SK-N-SH treated with all-trans-retinoic acid at 6 μM for 48 hours (cell line): ENCODE results near the gene ANO8.

ENCODE experiments used
- ATAC-seq: fragments of 200-7000 bp; cut with Tn5 transposase; 3 replicates; pipeline ENCODE4 v1.9.1; 2020; ENCODE audit warnings: mild to moderate bottlenecking, moderate library complexity
- ARNTL ChIP-seq: fragments of 450-650 bp; formaldehyde crosslinking; IDR thresholded peaks from 2 replicates; pipeline ENCODE4 v1.5.0; 2020; ENCODE audit warnings: low read depth, mild to moderate bottlenecking, moderate library complexity, borderline replicate concordance
- BACH2 ChIP-seq: fragments of 250-450 bp; sonication (Bioruptor Pico); IDR thresholded peaks from 2 replicates; pipeline ENCODE4 v1.9.0; 2021; ENCODE audit warnings: mild to moderate bottlenecking, borderline replicate concordance
- CSDC2 ChIP-seq: fragments of 250-450 bp; sonication (Bioruptor Pico); IDR thresholded peaks from 2 replicates; pipeline ENCODE4 v1.5.0; 2020; ENCODE audit warnings: mild to moderate bottlenecking, moderate library complexity
- CSRNP3 ChIP-seq: fragments of 250-450 bp; sonication (Bioruptor Pico); IDR thresholded peaks from 2 replicates; pipeline ENCODE4 v1.5.1; 2021; ENCODE audit warnings: mild to moderate bottlenecking, moderate library complexity
- ESRRG ChIP-seq: fragments of 250-450 bp; sonication (Bioruptor Pico); IDR thresholded peaks from 2 replicates; pipeline ENCODE4 v1.6.1; 2021; ENCODE audit warnings: mild to moderate bottlenecking
- GLIS3 ChIP-seq: fragments of 250-450 bp; sonication (Bioruptor Pico); IDR thresholded peaks from 2 replicates; pipeline ENCODE4 v1.5.0; 2020; ENCODE audit warnings: mild to moderate bottlenecking, moderate library complexity
- ISL1 ChIP-seq: fragments of 250-450 bp; sonication (Bioruptor Pico); IDR thresholded peaks from 2 replicates; pipeline ENCODE4 v2.1.2; 2022; ENCODE audit warnings: mild to moderate bottlenecking, moderate library complexity
- OSR1 ChIP-seq: fragments of 250-450 bp; sonication (Bioruptor Pico); IDR thresholded peaks from 2 replicates; pipeline ENCODE4 v1.8.0; 2022; ENCODE audit warnings: moderate library complexity, mild to moderate bottlenecking, inconsistent platforms
- PATZ1 ChIP-seq: fragments of 250-450 bp; sonication (Bioruptor Pico); IDR thresholded peaks from 2 replicates; pipeline ENCODE4 v1.8.0; 2020; ENCODE audit warnings: mild to moderate bottlenecking, moderate library complexity, borderline replicate concordance
- POU6F1 ChIP-seq: fragments of 250-450 bp; sonication (Bioruptor Pico); IDR thresholded peaks from 2 replicates; pipeline ENCODE4 v1.8.0; 2021; ENCODE audit warnings: low read depth, mild to moderate bottlenecking, moderate library complexity, borderline replicate concordance
- RARB ChIP-seq: fragments of 250-450 bp; sonication (Bioruptor Pico); IDR thresholded peaks from 2 replicates; pipeline ENCODE4 v1.8.0; 2021; ENCODE audit warnings: mild to moderate bottlenecking, moderate library complexity
- SNAI2 ChIP-seq: fragments of 250-450 bp; sonication (Bioruptor Pico); IDR thresholded peaks from 2 replicates; pipeline ENCODE4 v1.5.0; 2020; ENCODE audit warnings: mild to moderate bottlenecking, moderate library complexity
- TCF4 ChIP-seq: fragments of 250-450 bp; sonication (Bioruptor Pico); IDR thresholded peaks from 2 replicates; pipeline ENCODE4 v1.8.0; 2021; ENCODE audit warnings: mild to moderate bottlenecking, moderate library complexity, borderline replicate concordance
- TOX ChIP-seq: fragments of 250-450 bp; sonication (Bioruptor Pico); IDR thresholded peaks from 2 replicates; pipeline ENCODE4 v1.8.0; 2021; ENCODE audit warnings: mild to moderate bottlenecking, moderate library complexity, borderline replicate concordance
- ZC3H10 ChIP-seq: fragments of 250-450 bp; sonication (Bioruptor Pico); IDR thresholded peaks from 2 replicates; pipeline ENCODE4 v1.5.1; 2021; ENCODE audit warnings: mild to moderate bottlenecking, moderate library complexity
- ZFP3 ChIP-seq: fragments of 250-450 bp; sonication (Bioruptor Pico); IDR thresholded peaks from 2 replicates; pipeline ENCODE4 v1.5.0; 2020; ENCODE audit warnings: mild to moderate bottlenecking, moderate library complexity
- ZFP30 ChIP-seq: fragments of 450-650 bp; formaldehyde crosslinking; IDR thresholded peaks from 2 replicates; pipeline ENCODE4 v1.5.0; 2022; ENCODE audit warnings: mild to moderate bottlenecking, moderate library complexity
- ZNF70 ChIP-seq: fragments of 450-650 bp; formaldehyde crosslinking; IDR thresholded peaks from 2 replicates; pipeline ENCODE4 v1.5.0; 2020; ENCODE audit warnings: mild to moderate bottlenecking, moderate library complexity
- TF ChIP-seq, protein P1 (sequence below): fragments of 250-450 bp; sonication (Bioruptor Pico); IDR thresholded peaks from 2 replicates; pipeline ENCODE4 v1.5.1; 2020; ENCODE audit warnings: low read depth, mild to moderate bottlenecking, moderate library complexity

ANO8 gene

DNA sequence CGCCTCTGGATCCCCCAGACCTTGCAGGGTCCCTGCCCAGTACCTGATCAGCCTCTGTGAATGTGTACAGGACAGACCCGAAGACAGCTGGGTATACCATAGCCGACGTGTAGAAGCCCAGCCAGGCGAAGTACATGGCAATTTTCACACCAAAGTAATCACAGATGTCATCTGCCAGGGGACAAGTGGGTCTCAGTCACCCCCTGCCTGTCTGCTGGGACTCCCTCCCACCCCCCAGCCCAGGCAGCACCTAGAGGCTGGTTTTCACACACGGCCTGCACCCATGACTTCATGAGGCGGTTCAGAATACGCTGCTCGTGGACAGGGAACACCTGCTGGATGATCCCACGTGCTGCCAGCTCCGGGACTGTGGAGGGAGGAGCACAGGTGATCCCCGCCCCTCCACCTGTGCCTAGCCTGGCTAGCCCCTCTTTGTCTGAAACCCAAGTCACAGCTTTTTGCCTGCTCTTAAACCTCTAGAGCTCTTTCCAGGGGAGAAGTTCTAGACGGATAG is 3.6 kb downstream of the ANO8 start:
- TF ChIP-seq ESRRG (CRISPR knock-in tag) (no peak), TOX (CRISPR knock-in tag) (no peak), GLIS3 (CRISPR knock-in tag) (no peak), SNAI2 (no peak), CSRNP3 (CRISPR knock-in tag) (no peak), ZFP30 (CRISPR knock-in tag) (no peak), ZC3H10 (CRISPR knock-in tag) (no peak), OSR1 (no peak), PATZ1 (no peak)
- TF ChIP-seq, protein P1, sequence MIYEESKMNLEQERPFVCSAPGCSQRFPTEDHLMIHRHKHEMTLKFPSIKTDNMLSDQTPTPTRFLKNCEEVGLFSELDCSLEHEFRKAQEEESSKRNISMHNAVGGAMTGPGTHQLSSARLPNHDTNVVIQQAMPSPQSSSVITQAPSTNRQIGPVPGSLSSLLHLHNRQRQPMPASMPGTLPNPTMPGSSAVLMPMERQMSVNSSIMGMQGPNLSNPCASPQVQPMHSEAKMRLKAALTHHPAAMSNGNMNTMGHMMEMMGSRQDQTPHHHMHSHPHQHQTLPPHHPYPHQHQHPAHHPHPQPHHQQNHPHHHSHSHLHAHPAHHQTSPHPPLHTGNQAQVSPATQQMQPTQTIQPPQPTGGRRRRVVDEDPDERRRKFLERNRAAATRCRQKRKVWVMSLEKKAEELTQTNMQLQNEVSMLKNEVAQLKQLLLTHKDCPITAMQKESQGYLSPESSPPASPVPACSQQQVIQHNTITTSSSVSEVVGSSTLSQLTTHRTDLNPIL (CRISPR knock-in tag) = no peak
- no peak for ATAC-seq

DNA sequence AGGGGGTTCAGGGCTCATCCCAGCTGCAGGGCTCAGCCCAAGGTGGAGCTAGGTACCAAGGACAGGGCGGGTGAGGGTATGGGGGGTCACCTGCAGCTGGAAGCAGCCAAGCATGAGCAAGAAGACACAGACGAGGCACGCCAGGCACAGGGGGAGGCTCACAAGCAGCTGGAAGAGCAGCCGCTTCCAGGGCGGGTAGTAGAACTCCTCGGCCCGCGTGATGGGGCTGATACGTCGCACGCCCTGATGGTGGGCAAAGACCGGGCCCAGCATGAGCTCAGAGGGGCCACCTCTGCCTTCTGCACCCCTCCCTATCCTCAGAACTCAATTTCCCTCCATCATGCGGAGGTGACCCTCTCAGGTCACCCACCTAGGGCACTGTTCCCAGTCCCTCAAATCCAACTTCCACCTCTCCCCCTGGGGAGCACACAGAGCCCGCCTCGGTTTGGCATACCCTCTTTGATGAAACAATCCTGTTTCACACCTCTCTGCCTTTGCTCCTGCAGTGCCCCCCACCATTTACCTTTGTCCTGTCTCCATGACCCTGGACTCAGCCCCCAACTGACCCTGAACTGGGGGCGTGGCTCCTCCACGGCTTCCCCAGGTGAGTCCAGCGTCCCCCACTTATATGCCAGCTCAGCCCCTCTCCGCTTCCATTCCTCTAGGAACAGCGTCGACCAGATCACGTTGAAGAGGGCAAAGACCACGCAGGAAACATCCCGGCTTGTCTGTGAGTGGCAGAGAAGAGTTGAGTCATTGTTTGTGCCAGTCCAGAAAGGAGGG is 4.2 kb downstream of the ANO8 start:
- no peak for TF ChIP-seq OSR1
- ATAC-seq = no peak

DNA sequence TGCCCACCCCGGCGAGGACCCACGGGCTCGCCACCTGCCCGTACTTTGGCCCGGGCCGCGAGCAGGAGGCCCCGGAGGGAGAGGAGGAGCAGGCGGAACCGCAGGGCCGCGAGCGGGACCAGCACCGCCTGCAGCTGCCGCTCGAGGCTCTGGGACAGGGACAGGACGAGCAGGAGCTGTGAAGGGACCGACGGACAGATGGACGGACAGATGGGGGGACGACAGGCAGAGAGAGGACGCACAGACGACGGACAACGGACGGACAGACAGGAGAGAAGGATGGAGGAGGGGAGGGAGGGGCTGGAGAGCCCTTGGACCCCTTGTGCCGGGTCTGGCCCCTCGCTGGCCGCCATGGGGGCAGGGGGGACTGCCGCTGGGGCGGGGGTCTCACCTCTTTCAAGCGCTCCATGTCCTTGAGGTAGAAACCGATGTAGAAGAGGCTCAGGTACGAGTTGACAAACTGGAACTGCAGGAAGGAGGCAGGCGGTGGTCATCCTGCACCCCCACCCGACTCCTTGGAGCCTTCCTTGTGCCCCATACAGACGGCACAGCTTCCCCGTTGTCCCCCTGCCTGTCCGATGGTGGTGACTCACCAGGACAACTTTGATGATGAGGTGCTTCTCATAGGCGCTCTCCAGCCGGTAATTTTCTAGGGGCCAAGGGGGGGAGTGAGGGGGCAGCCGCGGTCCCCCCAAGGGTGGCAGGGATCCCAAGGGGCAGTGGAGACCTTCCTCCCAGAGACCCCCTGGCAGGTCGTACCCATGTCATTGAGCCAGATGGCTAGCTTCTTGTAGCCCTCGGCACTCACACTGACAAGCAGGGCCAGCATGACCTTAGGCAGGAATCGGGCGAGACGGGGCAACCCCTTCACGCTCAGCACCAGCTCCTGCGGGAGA is 5.0 kb downstream of the ANO8 start:
- TF ChIP-seq TCF4 (CRISPR knock-in tag) = no peak
- TF ChIP-seq ZNF70 (CRISPR knock-in tag) = no peak
- TF ChIP-seq OSR1 = no peak
- TF ChIP-seq POU6F1 (CRISPR knock-in tag) = no peak
- no peak for TF ChIP-seq RARB (CRISPR knock-in tag)
- no peak for TF ChIP-seq BACH2
- TF ChIP-seq ESRRG (CRISPR knock-in tag) = no peak
- TF ChIP-seq PATZ1 = no peak
- TF ChIP-seq ARNTL (CRISPR knock-in tag) = no peak
- no peak for TF ChIP-seq ZFP3 (CRISPR knock-in tag)
- no peak for TF ChIP-seq ISL1 (CRISPR knock-in tag)
- TF ChIP-seq CSDC2 (CRISPR knock-in tag) = no peak
- ATAC-seq = no peak
